HG03060 (cell line): ENCODE results near the gene ABCF1.

Experiments used
- ATAC-seq: cut with Tn5 transposase; IDR thresholded peaks from one replicate; pipeline ENCODE4 v1.9.1; 2021; ENCODE audit warnings: low read depth, moderate number of reproducible peaks; ENCODE audit not compliant: unreplicated experiment

The ABCF1 gene

DNA sequence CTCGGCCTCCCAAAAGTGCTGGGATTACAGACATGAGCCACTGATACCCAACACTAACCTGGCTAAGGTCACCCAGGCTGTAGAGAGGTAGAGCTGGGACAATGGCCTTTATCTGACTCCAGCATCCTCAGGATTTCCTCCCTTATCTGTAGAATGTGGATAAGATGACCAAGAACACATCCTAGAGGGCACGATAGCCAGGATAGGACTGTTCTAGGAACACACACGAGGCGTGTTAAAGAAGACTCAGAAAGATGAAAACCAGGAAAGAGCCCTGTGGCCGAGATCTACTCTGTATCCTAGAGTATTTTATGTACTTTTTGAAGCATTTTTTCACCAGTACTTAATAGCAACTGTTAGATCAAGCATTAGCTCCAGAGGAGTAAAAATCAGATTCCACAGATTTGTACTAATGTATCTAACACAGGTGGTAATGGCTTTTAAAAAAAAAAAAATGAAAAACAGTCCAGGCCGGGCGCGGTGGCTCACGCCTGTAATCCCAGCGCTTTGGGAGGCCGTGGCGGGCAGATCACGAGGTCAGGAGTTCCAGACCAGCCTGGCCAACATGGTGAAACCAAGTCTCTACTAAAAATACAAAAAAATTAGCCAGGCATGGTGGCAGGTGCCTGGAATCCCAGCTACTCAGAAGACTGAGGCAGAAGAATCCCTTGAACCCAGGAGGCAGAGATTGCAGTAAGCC lies 28.5 kb downstream of the ABCF1 start:
- no peak for ATAC-seq

DNA sequence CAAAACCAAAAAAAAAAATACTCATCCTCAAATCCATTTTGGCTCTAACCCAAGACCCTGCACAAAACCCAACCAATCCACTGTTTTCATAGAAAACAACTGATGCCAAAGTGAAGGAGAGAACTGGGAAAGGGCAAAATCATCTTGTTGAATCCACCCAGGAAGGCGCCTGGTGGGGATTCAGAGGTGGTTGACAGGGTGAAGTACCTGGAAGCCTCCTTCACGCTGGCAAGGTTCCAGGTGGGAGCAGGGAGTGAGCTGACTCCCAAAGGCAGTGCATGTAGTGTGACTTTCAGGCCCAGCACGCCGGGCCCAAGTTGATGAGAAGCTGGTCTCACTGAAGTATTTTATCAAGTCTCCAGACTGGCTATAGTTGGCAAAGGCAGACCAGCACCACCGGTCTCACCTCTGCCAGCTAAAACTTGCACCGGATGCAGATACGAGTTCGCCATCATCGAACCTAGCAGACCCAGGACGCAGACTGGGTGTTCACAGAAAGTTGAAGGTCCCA lies 29.3 kb downstream of the ABCF1 start:
- no peak for ATAC-seq

DNA sequence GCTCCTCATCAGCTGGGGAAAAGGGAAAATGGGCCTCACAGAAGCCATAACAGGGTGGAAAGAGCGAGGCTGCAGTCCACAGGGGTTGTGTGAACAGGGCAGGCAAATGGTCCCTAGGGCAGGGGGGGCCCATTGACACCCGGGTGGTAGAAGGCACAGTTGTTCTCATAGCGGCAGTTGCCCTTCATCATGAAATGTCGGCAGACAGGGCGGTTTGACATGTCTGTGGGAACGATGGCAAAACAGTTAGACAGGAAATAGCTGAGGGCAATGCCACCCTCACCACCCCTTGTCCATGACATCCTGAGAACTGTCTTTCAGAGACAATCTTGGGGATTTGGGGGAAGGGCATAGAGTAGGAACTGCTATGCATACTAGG lies 30.2 kb downstream of the ABCF1 start:
- ATAC-seq = no peak

GRCh38 chr6:30601815-30602641 lies 30.8 kb downstream of the ABCF1 start:
- no peak for ATAC-seq

DNA sequence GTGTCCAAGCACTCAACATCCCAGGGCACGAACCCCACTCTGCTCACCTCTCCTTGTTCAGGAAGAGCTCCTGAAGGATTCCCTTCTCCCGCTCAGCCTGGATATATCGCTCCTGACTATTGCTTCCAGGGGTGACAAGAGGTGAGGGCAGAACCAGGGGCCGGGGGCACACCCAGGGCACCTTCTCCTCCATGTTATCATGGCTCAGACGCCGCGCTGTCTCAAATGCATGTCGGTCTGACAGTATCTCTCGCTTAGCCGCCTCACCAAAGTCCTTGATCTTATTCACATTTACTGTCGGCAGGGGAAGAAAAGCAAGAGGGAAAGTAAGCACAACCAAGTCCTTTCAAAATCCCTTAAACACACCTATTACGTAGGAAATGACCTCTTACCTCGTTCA lies 32.7 kb downstream of the ABCF1 start:
- ATAC-seq = no peak

- ATAC-seq = no peak
Measured at GRCh38 chr6:30610065-30610464, 38.8 kb downstream of the ABCF1 start.

- no peak for ATAC-seq
Measured at GRCh38 chr6:30611150-30611855, 40.1 kb downstream of the ABCF1 start.

- no peak for ATAC-seq
Measured at GRCh38 chr6:30611856-30612194, 40.6 kb downstream of the ABCF1 start.

- no peak for ATAC-seq
Measured at GRCh38 chr6:30612213-30612612, 41.0 kb downstream of the ABCF1 start.

DNA sequence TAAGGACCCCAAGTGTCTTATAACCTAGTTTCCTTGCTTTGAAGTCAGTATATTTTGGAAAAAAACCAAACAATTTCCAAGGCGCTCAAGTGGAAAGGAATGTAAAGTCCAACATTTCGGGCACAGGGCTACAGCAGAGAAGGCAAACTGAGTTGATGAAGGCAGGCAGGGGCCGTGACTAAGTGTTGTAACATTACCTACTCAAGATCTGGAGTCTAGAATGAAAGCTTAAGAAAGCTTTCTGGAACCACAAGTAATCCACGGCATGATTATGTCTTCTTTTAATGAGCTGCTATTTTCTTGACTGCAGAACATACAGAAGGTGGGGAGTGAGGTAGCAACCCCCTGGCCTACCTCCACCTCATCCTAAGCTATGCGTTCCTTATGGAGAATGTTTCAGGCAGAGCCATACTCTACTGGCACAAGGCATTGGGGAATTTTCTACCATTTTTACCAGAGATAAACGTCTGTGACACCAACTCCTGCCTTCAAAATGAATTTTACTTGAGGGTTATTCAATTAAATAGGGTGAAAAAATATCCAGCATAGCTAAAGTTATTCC lies 41.5 kb downstream of the ABCF1 start:
- ATAC-seq = no peak

- ATAC-seq = no peak
Measured at GRCh38 chr6:30613251-30614043, 42.2 kb downstream of the ABCF1 start.

- ATAC-seq = no peak
Measured at GRCh38 chr6:30614044-30614842, 43.0 kb downstream of the ABCF1 start.

DNA sequence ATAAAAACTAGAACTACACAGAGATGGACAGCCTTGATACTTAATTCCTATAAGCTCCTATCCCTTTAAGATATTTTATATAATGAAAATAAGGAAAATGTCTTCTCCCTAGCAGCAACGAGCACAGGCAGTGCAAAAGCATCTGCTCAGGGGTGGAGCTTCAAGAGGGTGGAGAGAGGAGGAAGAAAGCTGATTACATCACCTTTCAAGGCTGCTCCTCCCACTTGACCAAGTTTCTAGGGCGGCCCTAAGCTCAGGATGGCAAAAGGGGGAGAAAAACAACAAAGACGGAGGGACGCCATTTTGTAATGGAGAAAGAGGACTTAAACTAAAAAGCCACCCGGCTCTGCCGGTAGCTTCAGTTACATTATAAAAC lies 43.6 kb downstream of the ABCF1 start:
- ATAC-seq = no peak

GRCh38 chr6:30615219-30615957 lies 44.1 kb downstream of the ABCF1 start:
- ATAC-seq = no peak

- no peak for ATAC-seq
Measured at GRCh38 chr6:30615958-30616810, 44.9 kb downstream of the ABCF1 start.

GRCh38 chr6:30616811-30617564 lies 45.7 kb downstream of the ABCF1 start, which contains the start of gene PPP1R10:
Gene PPP1R10, minus strand, starts transcription at chr6:30617243. Its CDS starts 7,299 bp downstream, at chr6:30609944.
- peak; percentile 64 for ATAC-seq
